Fibroblast of the aortic adventitia (primary cell): Measurements from ENCODE around the gene SV2B. TPM values are rescaled to one million over a fixed set of nuclear protein-coding genes. Genes with fewer than 3 reads are reported as not detected.

ENCODE experiments used
- DNase-seq: peaks from one replicate; pipeline ENCODE4 v3.0.0-alpha.2; 2010; ENCODE audit warnings: low read depth
- H3K4me3 ChIP-seq: 2 replicates; pipeline ENCODE4 v1.5.1; 2011; ENCODE audit warnings: low read depth, mild to moderate bottlenecking, control low read depth, low read length, moderate library complexity
- CTCF ChIP-seq: IDR thresholded peaks from 2 replicates; pipeline ENCODE4 v1.5.1; 2011; ENCODE audit warnings: mild to moderate bottlenecking, low read length, control low read depth, inconsistent platforms; ENCODE audit not compliant: insufficient read depth
- total RNA-seq: library from RNA; depleted of rRNA; stranded (reverse); fragments of >200 nt; gene quantifications from 2 replicates; pipeline ENCODE4 v1.2.3, GENCODE V29; 2012; ENCODE audit warnings: low replicate concordance

Gene SV2B
- total RNA-seq, 1 donor: not detected

DNA sequence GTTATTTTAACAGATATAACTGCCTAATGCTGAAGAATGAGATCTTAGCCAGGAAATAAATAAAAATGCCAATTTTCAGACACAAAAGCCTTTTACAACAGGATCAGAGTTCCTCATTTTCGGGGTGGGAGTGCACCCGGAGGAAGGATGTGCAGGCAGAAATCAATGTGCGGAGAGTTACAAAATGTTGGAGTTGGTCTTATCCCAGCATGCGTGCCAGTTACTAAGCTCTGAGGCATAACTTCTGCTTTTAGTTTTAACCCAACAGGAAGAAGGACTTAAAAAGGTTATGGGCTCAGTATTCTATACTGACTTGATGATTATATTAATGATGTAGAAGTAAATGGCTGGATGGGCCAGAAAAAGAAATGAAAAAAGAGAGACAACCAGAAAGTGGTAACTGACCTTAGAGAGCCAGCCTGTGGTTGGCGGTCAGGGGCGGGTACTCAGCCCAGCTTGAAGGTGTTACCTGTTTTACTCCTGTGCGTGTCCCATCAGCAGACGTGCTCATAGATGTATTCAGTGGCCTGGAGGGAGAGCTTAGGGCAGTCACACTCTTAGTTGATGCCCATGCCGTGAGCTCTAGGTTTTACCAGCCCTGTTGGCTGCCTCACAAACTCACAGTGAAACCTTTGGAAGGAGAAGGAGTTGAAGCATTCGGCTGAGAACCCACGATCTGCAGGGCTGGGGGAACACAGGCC lies 164.7 kb downstream of the SV2B start:
- no peak for DNase-seq
- no peak overlapping the region for H3K4me3 ChIP-seq
- no peak for TF ChIP-seq CTCF

DNA sequence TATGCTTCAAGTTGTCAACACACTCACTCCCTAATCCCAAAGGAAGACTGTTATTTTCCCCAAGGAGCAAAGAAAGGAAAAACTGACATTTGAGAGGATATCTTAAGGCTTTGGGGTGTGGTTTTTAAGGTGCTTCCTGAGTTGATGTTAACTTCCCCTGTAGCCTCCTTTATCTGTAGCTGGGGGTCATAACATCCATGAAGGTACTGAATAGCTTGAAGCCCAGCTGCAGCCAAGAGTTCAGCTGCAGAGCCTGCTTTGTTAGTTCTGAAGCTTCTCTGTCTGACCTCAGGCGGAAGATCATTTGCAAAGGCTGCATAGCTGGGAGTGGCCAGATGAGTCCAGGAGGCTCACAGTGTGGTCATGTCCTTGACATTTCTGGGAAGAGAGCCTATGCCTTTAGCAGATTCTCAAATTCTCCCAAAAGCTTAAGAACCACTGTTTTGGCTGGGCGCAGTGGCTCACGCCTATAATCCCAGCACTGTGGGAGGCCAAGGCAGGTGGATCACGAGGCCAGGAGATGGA lies 165.4 kb downstream of the SV2B start:
- H3K4me3 ChIP-seq: no peak overlapping the region
- no peak for TF ChIP-seq CTCF
- no peak for DNase-seq

DNA sequence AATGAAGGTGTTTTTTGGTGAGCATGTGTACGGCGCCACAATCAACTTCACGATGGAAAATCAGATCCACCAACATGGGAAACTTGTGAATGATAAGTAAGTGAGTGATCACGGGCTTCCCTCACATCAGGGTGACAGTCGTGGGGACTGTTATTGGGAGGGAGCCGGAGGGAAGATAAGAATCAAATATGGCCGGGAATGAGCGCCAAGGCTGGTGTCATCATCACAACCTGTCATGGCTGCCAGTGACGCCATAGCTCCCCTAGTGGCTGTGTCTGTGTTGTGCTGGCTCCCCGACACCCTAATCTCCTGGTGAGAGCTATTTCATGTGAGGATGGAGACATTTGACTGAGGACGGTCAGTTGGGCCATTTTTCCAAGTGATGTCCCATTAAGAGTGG lies 168.5 kb downstream of the SV2B start:
- peak; percentile 22 for TF ChIP-seq CTCF
- DNase-seq: no peak

DNA sequence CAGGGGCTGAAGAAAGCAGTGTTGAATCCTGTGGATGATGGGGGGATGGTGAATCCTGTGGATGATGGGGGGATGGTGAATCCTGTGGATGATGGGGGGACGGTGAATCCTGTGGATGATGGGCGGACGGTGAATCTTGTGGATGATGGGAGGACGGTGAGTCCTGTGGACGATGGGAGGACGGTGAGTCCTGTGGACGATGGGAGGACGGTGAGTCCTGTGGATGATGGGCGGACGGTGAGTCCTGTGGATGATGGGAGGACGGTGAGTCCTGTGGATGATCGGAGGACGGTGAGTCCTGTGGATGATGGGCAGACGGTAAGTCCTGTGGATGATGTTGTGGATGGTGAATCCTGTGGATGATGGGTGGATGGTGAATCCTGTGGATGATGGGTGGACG lies 170.7 kb downstream of the SV2B start:
- DNase-seq: no peak
- TF ChIP-seq CTCF: no peak
- H3K4me3 ChIP-seq: no peak overlapping the region

More for the DNA sequence above, 168.5 kb downstream of the SV2B start:
- H3K4me3 ChIP-seq: no peak overlapping the region

DNA sequence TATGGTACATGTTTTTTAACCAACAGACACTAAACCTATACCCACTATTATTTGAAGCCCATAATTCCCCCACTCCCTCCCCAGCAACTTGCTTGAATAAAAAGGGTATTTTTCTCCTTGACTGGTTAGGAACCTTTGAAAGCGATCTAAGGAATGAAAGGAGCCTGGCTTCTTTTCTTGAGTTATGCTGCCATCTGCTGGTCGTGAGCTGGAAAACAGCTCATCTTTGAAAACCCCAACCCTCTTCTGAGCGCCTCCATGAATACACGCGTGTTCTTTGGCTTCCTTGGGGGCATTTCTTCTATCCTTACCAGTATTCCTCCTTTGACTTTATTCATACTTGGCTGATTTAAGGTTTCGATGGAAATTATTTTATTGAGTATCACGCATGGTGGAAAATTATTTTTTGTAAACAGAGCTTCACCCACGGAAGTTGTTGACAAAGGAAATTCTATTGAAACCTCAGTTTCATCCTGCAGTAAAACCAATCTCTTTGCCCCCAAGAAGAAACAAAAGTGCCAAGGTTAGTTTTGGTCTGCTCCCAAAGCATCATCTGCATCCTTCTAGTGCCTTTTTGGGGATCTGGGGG lies 171.6 kb downstream of the SV2B start:
- H3K4me3 ChIP-seq: no peak overlapping the region
- DNase-seq: peak; percentile 81
- TF ChIP-seq CTCF: peak; percentile 71

DNA sequence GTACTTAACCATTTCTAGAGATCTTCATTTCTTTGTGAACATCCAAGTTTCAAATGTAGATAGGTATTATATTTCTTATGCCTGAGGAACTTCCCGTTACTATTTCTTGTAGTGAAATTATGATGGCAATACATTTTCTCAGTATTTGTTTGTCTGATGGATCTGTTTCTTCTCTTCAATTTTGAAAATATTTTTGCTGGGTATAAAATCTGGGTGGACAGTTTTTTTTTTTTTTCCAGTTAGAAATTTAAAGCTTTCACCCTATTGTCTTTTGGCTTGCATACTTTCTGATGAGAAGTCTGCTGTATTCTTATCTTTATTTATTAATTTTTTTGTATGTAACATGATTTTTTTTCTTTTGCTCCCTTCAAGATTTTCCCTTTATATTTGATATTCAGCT lies 175.8 kb downstream of the SV2B start:
- no peak overlapping the region for H3K4me3 ChIP-seq
- no peak for TF ChIP-seq CTCF

More for the DNA sequence above, 175.8 kb downstream of the SV2B start:
- no peak for DNase-seq
